ENCODE measurements around the gene PLA2G3. TPM values are rescaled to one million over a fixed set of nuclear protein-coding genes. Genes with fewer than 3 reads are reported as not detected.

Gene PLA2G3
- total and polyA plus RNA-seq, 4 experiments from 2014 or later, result not detected

- CTCF ChIA-PET (ENCODE audit: partially characterized antibody), result no interaction called here
Measured at GRCh38 chr22:31128156-31128555, 12.2 kb downstream of the PLA2G3 start.

GRCh38 chr22:31127181-31127772 is 13.0 kb downstream of the PLA2G3 start:
- CTCF ChIA-PET (ENCODE audit: partially characterized antibody), result no interaction called here
- peak overlapping the region in 1 of 7 donors; percentile 37 for H3K27ac Mint-ChIP-seq
- no peaks in the 10 kb centered on the region for H3K9me3 ChIP-seq (ENCODE audit: control insufficient read depth in 1 of 2, low read length in 2 of 2)
- H3K9me3 Mint-ChIP-seq, result no peaks in the 10 kb centered on the region
- no peaks in the 10 kb centered on the region for H3K4me1 Mint-ChIP-seq
- H3K4me3 Mint-ChIP-seq, result no peak overlapping the region
- H3K36me3 ChIP-seq (ENCODE audit: insufficient read depth, low read length), result no peaks in the 10 kb centered on the region
- no peaks in the 10 kb centered on the region for H3K4me1 ChIP-seq (ENCODE audit: insufficient read depth, low read length)
- POLR2A ChIA-PET (ENCODE audit: partially characterized antibody), result no interaction called here
- DNase-seq, result no peak
- H3K4me3 ChIP-seq (ENCODE audit: low read length in 2 of 2), result no peak overlapping the region
- H3K27me3 ChIP-seq (ENCODE audit: insufficient read depth, low read length), result no peaks in the 10 kb centered on the region
- intact Hi-C loops (cut with micrococcal nuclease), result no loop called here
- no peaks in the 10 kb centered on the region for H3K36me3 Mint-ChIP-seq
- peaks cover 0 to 1% of the 10 kb centered on the region in 2 donors for H3K27me3 Mint-ChIP-seq
- H3K27ac ChIP-seq (ENCODE audit: low read depth, low read length), result no peak overlapping the region

More at GRCh38 chr22:31128156-31128555, 12.2 kb downstream of the PLA2G3 start:
- no peaks in the 10 kb centered on the region for H3K36me3 ChIP-seq (ENCODE audit: insufficient read depth, low read length)
- Mint-ChIP-seq H3K36me3 (no peaks in the 10 kb centered on the region), H3K4me1 (no peaks in the 10 kb centered on the region), H3K9me3 (no peaks in the 10 kb centered on the region), H3K4me3 (no peak overlapping the region), H3K27me3 (peaks cover 0 to 1% of the 10 kb centered on the region in 2 donors), H3K27ac (no peak overlapping the region)
- H3K4me3 ChIP-seq (ENCODE audit: low read length in 2 of 2), result no peak overlapping the region
- H3K4me1 ChIP-seq (ENCODE audit: insufficient read depth, low read length), result no peaks in the 10 kb centered on the region
- POLR2A ChIA-PET (ENCODE audit: partially characterized antibody), result no interaction called here
- H3K27ac ChIP-seq (ENCODE audit: low read depth, low read length), result no peak overlapping the region
- H3K9me3 ChIP-seq (ENCODE audit: control insufficient read depth in 1 of 2, low read length in 2 of 2), result no peaks in the 10 kb centered on the region
- H3K27me3 ChIP-seq (ENCODE audit: insufficient read depth, low read length), result no peaks in the 10 kb centered on the region
- intact Hi-C loops (cut with micrococcal nuclease), result no loop called here
- DNase-seq, result no peak

- CTCF ChIA-PET (ENCODE audit: partially characterized antibody), result no interaction called here
- H3K4me3 ChIP-seq (ENCODE audit: low read length in 2 of 2), result no peak overlapping the region
- Mint-ChIP-seq H3K4me3 (no peak overlapping the region), H3K9me3 (no peaks in the 10 kb centered on the region), H3K27me3 (peaks cover 0 to 1% of the 10 kb centered on the region in 2 donors), H3K36me3 (no peaks in the 10 kb centered on the region), H3K27ac (no peak overlapping the region), H3K4me1 (no peaks in the 10 kb centered on the region)
- POLR2A ChIA-PET (ENCODE audit: partially characterized antibody), result no interaction called here
- H3K27me3 ChIP-seq (ENCODE audit: insufficient read depth, low read length), result no peaks in the 10 kb centered on the region
- no peak for DNase-seq
- no peaks in the 10 kb centered on the region for H3K9me3 ChIP-seq (ENCODE audit: control insufficient read depth in 1 of 2, low read length in 2 of 2)
- no peaks in the 10 kb centered on the region for H3K36me3 ChIP-seq (ENCODE audit: insufficient read depth, low read length)
- intact Hi-C loops (cut with micrococcal nuclease), result no loop called here
- no peak overlapping the region for H3K27ac ChIP-seq (ENCODE audit: low read depth, low read length)
- H3K4me1 ChIP-seq (ENCODE audit: insufficient read depth, low read length), result no peaks in the 10 kb centered on the region
Measured at GRCh38 chr22:31126869-31127175, 13.5 kb downstream of the PLA2G3 start.

GRCh38 chr22:31126128-31126868 is 14.0 kb downstream of the PLA2G3 start:
- intact Hi-C loops (cut with micrococcal nuclease), result no loop called here
- H3K27ac Mint-ChIP-seq, result no peak overlapping the region
- no peaks in the 10 kb centered on the region for H3K9me3 ChIP-seq (ENCODE audit: control insufficient read depth in 1 of 2, low read length in 2 of 2)
- ChIA-PET POLR2A (ENCODE audit: partially characterized antibody) (no interaction called here), CTCF (ENCODE audit: partially characterized antibody) (no interaction called here)
- H3K36me3 Mint-ChIP-seq, result no peaks in the 10 kb centered on the region
- H3K27ac ChIP-seq (ENCODE audit: low read depth, low read length), result no peak overlapping the region
- no peak overlapping the region for H3K4me3 ChIP-seq (ENCODE audit: low read length in 2 of 2)
- DNase-seq, result no peak
- H3K4me3 Mint-ChIP-seq, result no peak overlapping the region
- peaks cover 0 to 1% of the 10 kb centered on the region in 2 donors for H3K27me3 Mint-ChIP-seq
- no peaks in the 10 kb centered on the region for H3K4me1 Mint-ChIP-seq
- no peaks in the 10 kb centered on the region for H3K36me3 ChIP-seq (ENCODE audit: insufficient read depth, low read length)
- H3K4me1 ChIP-seq (ENCODE audit: insufficient read depth, low read length), result no peaks in the 10 kb centered on the region
- no peaks in the 10 kb centered on the region for H3K9me3 Mint-ChIP-seq
- H3K27me3 ChIP-seq (ENCODE audit: insufficient read depth, low read length), result no peaks in the 10 kb centered on the region

GRCh38 chr22:31125521-31126117 is 14.7 kb downstream of the PLA2G3 start:
- H3K27ac Mint-ChIP-seq, result no peak overlapping the region
- Histone ChIP-seq H3K36me3 (ENCODE audit: insufficient read depth, low read length) (no peaks in the 10 kb centered on the region), H3K9me3 (ENCODE audit: control insufficient read depth in 1 of 2, low read length in 2 of 2) (no peaks in the 10 kb centered on the region), H3K4me1 (ENCODE audit: insufficient read depth, low read length) (no peaks in the 10 kb centered on the region), H3K4me3 (ENCODE audit: low read length in 2 of 2) (no peak overlapping the region), H3K27me3 (ENCODE audit: insufficient read depth, low read length) (no peaks in the 10 kb centered on the region), H3K27ac (ENCODE audit: low read depth, low read length) (no peak overlapping the region)
- peaks cover 0 to 1% of the 10 kb centered on the region in 2 donors for H3K27me3 Mint-ChIP-seq
- CTCF ChIA-PET (ENCODE audit: partially characterized antibody), result no interaction called here
- H3K36me3 Mint-ChIP-seq, result no peaks in the 10 kb centered on the region
- POLR2A ChIA-PET (ENCODE audit: partially characterized antibody), result no interaction called here
- no peaks in the 10 kb centered on the region for H3K9me3 Mint-ChIP-seq
- no peak overlapping the region for H3K4me3 Mint-ChIP-seq
- no peak for DNase-seq
- no peaks in the 10 kb centered on the region for H3K4me1 Mint-ChIP-seq
- intact Hi-C loops (cut with micrococcal nuclease), result no loop called here

GRCh38 chr22:31124811-31125465 is 15.4 kb downstream of the PLA2G3 start:
- intact Hi-C loops (cut with micrococcal nuclease), result no loop called here
- ChIA-PET CTCF (ENCODE audit: partially characterized antibody) (no interaction called here), POLR2A (ENCODE audit: partially characterized antibody) (interaction anchor here (0.5 kb wide), 1 partner anchor 16 kb away, joined by 3 read pairs; no protein-coding TSS in a partner anchor)
- Histone ChIP-seq H3K4me3 (ENCODE audit: low read length in 2 of 2) (no peak overlapping the region), H3K36me3 (ENCODE audit: insufficient read depth, low read length) (no peaks in the 10 kb centered on the region), H3K9me3 (ENCODE audit: control insufficient read depth in 1 of 2, low read length in 2 of 2) (no peaks in the 10 kb centered on the region), H3K27me3 (ENCODE audit: insufficient read depth, low read length) (no peaks in the 10 kb centered on the region), H3K4me1 (ENCODE audit: insufficient read depth, low read length) (no peaks in the 10 kb centered on the region), H3K27ac (ENCODE audit: low read depth, low read length) (no peak overlapping the region)
- Mint-ChIP-seq H3K4me1 (no peaks in the 10 kb centered on the region), H3K9me3 (no peaks in the 10 kb centered on the region), H3K4me3 (no peak overlapping the region), H3K27ac (no peak overlapping the region), H3K36me3 (no peaks in the 10 kb centered on the region), H3K27me3 (peaks cover 0 to 1% of the 10 kb centered on the region in 2 donors)
- no peak for DNase-seq

- Histone ChIP-seq H3K4me3 (ENCODE audit: low read length in 2 of 2) (no peak overlapping the region), H3K36me3 (ENCODE audit: insufficient read depth, low read length) (no peaks in the 10 kb centered on the region), H3K4me1 (ENCODE audit: insufficient read depth, low read length) (no peaks in the 10 kb centered on the region), H3K27ac (ENCODE audit: low read depth, low read length) (no peak overlapping the region), H3K27me3 (ENCODE audit: insufficient read depth, low read length) (no peaks in the 10 kb centered on the region), H3K9me3 (ENCODE audit: control insufficient read depth in 1 of 2, low read length in 2 of 2) (no peaks in the 10 kb centered on the region)
- no peaks in the 10 kb centered on the region for H3K36me3 Mint-ChIP-seq
- H3K27ac Mint-ChIP-seq, result no peak overlapping the region
- intact Hi-C loops (cut with micrococcal nuclease), result no loop called here
- ChIA-PET CTCF (ENCODE audit: partially characterized antibody) (no interaction called here), POLR2A (ENCODE audit: partially characterized antibody) (interaction anchor here (0.5 kb wide), 1 partner anchor 16 kb away, joined by 3 read pairs; no protein-coding TSS in a partner anchor)
- H3K4me1 Mint-ChIP-seq, result no peaks in the 10 kb centered on the region
- H3K4me3 Mint-ChIP-seq, result no peak overlapping the region
- H3K9me3 Mint-ChIP-seq, result no peaks in the 10 kb centered on the region
- peaks cover 0 to 1% of the 10 kb centered on the region in 2 donors for H3K27me3 Mint-ChIP-seq
- DNase-seq, result no peak
Measured at GRCh38 chr22:31124290-31124689, 16.0 kb downstream of the PLA2G3 start.

Measured in CD4-positive, alpha-beta memory T cell (primary cell).